Mammary epithelial cell (primary cell): ENCODE measurements around the gene ELMO1.

Experiments
- EZH2 ChIP-seq: IDR thresholded peaks from 2 replicates; pipeline ENCODE4 v1.6.1; 2012; ENCODE audit warnings: low read length, inconsistent platforms, borderline replicate concordance
- TF ChIP-seq, protein P1 (sequence below), 2 donors: IDR thresholded peaks in 1 of 2; conservative IDR thresholded peaks in 1 of 2; 2 replicates each; pipeline ENCODE4 v1.5.1; 2011 to 2012; ENCODE audit warnings: inconsistent platforms in 2 of 2, low read length in 2 of 2, mild to moderate bottlenecking in 2 of 2, control low read depth in 1 of 2, low read depth in 1 of 2; ENCODE audit not compliant: insufficient read depth in 1 of 2; ENCODE audit errors: extremely low read depth in 1 of 2

DNA sequence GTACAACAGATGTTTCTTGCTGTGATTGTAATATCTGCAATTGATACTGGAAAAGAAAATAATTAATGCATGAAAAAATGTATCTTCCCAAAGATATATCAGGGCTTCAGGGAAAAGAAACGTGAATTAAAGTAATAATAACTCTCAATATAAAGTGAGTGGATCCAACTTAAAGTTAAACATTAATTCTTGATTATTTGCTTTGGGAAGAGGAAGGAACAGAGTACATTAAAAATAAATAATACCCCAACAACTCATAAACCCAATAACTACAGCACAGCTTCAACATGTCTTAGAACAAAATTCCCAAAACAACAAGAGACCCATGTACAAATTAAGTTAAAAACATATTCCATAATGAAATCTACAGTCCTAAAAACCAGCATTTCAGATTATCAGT is 33.0 kb downstream of the ELMO1 start:
- TF ChIP-seq, protein P1, sequence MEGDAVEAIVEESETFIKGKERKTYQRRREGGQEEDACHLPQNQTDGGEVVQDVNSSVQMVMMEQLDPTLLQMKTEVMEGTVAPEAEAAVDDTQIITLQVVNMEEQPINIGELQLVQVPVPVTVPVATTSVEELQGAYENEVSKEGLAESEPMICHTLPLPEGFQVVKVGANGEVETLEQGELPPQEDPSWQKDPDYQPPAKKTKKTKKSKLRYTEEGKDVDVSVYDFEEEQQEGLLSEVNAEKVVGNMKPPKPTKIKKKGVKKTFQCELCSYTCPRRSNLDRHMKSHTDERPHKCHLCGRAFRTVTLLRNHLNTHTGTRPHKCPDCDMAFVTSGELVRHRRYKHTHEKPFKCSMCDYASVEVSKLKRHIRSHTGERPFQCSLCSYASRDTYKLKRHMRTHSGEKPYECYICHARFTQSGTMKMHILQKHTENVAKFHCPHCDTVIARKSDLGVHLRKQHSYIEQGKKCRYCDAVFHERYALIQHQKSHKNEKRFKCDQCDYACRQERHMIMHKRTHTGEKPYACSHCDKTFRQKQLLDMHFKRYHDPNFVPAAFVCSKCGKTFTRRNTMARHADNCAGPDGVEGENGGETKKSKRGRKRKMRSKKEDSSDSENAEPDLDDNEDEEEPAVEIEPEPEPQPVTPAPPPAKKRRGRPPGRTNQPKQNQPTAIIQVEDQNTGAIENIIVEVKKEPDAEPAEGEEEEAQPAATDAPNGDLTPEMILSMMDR (conservative IDR thresholded peaks at IDR 0.05 in 1 of 2, IDR thresholded peaks at IDR 0.05 in 1 of 2; ENCODE audit: extremely low read depth in 1 of 2, insufficient read depth in 1 of 2, low read depth in 1 of 2, low read length in 2 of 2): no peak
- TF ChIP-seq EZH2: no peak
